ENCODE results near the gene TARDBP.
A peak's percentile ranks its signal among the peaks of the same experiment; 100 is the strongest.
"Not testable (repeated sequence)": the region's sequence is repeated elsewhere in the genome, so short reads cannot be mapped to it uniquely, and the experiment has no call there.

The TARDBP gene

DNA sequence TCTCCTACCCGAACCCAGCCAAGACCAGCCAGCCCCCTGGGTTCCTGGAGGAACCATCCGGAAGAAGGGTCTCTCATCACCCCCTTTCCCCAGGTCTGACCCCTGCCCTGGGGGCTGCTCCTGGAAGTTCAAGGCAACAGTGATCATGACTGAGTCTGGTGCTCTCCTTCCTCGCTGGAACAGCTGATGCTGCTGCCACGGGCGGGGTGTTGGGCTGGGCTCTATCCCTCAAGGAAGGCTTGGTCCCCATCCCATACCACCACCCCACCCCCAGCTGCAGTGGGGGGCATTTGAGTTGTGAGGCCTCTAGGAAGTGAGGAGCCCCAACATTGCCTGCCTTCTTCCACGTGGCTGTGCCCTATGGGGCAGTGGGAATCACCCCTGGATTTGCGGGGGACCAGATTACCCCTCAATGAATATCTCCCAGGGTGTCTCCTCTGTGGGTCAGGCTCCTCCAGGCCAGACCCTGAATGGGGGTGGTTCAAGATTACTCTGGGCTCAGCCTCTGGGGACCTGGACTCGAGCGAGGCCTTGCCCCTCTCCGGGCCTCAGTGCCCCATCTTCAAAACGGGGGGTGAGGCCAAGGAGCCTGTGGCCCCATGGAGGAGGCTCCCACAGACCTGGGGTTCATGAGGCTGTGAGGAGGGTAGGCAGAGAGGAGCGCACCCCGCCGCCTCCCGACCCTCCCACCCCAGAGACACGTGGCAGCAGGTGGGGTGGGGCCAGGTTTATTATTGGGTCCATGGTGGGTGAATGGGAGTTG, 31.8 kb downstream of the TARDBP start:
- DNase-seq: no peak

DNA sequence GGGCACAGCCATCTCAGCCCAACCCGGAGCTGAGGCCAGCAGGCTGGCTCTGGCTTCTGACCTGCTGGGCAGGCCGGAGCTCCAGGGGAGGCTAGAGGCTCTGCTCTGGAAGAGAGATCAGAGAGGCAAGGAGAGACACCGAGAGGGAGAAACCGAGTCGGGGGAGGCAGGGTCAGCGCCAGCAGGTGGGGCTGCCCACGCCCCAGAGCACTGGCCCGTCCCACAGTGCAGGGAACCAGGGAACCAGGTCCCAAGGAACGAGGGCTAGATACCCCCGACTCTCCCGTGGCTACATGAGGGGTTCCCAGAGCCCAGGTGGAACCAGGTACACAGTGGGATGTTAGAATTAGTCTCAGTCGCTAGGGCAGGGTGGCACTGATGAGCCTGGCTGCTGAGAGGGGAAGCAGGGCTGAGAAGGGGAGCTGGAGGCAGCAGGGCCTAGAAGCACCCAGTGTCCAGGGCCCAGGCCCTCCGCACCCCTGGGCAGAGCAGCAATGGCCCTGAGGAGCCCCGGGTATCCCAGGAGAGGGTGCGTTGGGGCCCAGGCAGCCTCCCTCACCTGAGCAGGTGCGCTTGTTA, 32.5 kb downstream of the TARDBP start:
- no peak for DNase-seq

DNA sequence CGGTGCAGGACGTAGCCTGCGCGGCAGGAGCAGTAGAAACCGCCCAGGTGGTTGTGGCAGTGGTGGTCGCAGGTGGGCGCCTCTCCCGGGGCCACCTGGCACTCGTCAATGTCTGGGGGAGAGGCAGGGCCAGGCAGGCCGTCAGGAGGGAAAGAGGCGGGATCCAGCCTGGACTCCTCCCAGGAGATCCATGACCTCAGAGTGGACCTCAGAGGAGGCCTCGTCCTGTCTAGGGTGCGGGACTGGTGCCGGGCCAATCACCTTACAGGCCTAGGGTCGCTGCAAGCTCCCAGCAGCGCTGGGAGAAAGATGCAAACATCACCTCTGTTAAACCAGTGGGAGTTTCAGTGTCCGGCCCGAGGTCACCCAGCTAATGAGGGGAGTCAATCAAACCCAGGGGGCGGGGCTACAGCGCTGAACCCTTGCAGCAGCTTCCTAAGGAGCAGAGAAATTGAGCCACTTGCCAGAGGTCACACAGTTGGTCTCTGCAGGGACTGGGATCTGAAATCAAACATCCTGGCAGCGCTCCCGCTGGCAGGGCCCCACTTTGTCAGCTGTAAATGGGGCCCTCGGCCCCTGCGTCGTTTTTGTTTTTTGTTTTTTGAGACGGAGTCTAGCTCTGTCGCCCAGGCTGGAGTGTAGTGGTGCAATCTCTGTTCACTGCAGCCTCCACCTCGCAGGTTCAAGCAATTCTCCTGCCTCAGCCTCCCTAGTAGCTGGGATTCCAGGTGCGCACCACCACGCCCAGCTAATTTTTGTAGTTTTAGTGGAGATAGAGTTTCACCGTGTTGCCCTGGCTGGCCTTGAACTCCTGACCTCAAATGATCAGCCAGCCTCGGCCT, 33.2 kb downstream of the TARDBP start:
- no peak for DNase-seq

DNA sequence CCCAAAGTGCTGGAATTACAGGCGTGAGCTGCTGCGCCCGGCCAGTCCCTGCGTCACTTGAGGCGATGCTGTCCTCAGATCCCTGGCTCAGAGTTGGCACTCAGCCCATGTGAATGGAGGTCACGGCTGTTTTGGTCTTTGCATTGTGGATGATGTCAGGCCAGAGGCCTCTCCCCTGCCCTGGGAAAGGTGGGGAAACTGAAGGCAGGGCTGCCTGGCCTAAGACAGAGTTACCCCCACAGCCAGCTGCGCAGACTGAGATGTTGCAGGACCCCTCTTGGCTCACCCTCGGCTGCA, 33.8 kb downstream of the TARDBP start:
- no peak for DNase-seq

DNA sequence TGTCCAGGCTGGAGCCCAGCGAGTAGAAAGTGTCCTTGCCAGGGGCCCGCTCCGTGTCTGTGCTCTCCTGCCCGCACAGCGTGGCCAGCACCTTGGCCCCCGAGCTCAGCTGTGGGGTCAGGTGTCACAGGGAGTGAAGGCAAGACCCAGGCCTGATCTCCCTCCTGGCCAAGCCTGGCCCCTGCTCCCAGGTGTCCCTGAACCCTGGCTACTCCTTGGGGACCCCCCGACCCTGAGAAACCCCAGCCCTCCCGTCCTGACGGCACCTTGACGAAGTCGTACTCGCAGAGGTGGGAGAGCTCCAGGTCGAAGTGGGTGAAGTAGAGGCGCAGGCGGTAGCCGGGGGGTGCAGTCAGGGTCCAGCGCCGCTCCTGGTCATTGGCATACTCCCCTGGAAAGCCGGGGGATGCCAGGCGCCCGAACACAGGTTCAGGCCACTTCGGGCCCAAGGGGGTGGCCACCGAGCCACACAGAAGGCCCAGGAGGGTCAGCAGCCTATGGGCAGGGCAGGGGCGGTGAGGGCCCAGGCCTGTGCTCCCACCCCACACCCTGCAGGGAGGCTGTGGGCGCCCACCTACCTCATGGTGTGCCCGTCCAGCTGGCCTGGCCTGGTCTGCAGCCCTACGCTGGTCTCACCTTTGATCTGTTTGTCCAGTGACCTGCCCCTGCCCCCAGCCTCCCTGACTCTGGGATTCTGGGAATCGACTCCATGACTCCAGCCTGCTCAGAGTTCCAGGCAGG, 34.3 kb downstream of the TARDBP start, which contains the start of gene MASP2:
Gene MASP2, minus strand, starts transcription at position 615 of the 741 bp plus-strand sequence. Its CDS starts 32 bp downstream, at position 583.
- DNase-seq: no peak

DNA sequence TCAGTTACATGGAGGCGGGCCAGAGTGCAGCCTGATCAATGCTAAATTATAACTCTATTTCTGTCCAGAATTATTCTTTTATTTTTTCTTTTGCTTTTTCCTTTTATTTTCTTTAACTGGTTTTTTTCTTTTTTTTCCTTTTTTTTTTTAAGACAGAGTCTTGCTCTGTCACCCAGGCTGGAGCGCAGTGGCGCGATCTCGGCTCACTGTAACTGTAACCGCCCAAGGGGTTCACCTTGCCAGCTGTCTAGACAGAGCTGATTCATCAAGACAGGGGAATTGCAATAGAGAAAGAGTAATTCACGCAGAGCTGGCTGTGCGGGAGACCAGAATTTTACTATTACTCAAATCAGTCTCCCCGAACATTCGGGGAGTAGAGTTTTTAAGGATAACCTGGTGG, 38.7 kb downstream of the TARDBP start:
- not testable (repeated sequence) for DNase-seq

DNA sequence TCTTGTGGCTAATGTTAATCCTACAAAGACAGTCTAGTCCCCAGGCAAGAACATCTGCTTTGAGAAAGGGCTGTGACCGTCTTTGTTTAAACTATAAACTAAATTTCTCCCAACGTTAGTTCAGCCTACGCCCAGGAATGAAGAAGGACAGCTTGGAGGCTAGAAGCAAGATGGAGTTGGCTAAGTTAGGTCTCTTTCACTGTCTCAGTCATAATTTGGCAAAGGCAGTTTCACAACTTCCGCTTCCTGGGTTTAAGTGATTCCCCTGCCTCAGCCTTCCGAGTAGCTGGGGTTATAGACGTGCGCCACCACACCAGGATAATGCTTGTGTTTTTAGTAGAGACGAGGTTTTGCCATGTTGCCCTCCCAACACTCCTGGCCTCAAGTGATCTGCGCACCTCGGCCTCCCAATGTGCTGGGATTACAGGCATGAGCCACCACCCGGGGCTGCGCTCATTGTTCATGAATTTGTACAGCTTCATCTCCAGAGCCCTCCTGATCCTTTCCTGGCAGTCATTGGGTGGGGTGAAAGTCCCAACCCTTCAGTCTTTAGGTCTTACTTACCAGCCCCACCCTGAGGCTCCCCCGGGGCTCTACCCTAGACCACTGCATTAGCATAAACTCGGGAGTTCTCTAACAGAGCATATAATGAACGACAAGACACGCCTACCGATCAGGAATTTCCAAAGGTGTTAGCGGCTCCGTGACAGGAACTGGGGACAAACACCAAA, 39.5 kb downstream of the TARDBP start:
- DNase-seq: no peak

DNA sequence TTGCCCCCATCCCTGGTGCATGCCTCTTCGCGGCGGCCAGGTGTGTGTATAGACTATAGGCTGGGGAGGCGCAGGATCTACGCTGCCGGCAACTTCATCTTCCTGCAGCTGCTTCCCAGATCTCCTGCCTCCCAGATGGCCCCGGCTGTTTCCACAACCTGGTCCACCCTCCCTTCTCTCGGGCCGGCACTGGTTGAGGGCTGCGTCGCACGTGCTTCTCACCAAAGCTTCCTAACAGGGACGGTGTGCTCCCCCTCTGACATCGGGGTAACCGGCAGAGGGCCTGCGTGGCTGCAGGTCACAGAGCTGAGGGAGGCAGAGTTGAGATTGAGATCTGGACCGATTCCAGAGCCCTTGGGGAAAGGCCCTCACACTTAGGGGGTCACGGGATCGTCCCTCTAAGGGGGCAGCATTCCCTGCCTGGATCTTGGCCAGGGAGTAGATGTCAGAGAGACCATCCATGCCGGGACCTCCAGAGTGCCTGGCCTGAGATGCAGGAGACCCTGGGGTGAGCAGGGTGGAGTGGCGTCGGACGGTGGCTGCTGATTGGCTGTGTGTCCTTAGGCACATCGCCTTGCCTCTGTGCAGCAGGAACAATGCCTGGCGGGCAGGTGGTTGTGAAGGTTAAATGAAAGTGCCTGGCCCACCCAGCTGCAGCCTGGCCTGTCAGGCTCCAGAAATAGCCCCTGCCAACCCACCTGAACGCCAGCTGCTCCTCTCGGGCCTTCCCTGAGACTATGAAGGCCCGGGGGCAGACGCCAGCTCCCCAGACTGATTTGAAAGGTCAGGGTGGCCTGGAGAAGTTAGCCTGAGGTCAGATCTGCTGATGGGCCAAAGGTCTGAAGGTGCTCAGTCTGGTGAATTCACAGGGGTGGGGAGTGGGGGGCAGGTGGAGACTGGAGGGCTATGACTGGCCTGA, 40.6 kb downstream of the TARDBP start:
- no peak for DNase-seq

DNA sequence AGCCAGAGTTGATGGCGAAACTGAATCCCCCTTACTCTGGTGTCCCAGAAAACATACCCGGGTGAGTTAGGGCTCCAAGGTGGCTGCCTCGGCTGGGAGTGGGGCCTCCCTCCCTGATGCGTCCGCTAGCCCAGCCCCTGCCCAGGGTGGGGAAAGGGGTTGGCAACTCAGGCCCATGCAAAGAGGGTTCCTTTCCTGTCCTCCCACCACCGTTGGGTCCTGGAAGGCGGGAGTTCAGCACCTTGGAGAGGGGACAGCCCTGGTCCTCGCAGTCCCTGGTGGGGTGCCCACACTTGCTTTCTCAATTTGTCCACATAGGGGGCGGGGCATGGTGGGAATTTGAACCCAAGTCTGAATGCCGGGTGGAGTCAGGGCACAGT, 41.3 kb downstream of the TARDBP start:
- no peak for DNase-seq

DNA sequence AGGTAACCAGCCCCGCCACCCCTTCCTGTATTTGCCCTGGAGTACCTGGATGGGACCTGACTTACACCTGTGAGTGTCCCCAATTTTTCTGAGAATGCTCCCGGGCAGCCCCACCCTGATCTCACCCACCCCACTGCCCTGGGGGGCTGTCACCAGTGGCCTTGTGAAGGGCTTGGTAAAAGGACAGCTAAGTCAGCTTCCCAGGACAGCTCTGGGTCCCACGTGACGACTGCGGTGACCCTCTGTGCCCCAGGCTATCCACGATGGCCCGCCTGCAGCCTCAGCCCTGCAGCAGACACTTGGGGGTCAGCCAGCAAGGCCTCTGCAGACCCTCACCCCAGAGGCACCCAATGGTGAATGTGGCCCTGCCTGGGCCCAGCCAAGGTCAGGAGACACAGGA, 41.7 kb downstream of the TARDBP start:
- no peak for DNase-seq

DNA sequence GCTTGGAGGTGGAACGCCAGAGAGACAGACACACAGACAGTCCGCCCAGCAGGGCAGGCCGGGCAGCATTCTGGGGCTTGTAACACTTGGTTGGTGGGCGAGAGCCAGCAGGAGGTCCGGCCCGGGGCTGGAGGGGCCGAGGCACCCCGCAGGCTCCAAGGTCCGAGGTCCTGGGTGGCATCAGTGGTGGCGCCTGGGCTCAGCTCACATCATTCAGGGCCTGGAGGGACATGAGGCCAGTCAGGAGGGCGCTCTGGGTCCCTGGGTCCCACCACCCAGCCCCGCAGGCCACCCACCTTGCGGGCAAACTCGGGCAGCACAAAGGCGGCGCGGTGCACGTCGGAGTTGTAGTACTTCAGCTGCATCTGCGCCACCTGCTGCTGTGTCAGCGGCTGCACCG, 42.2 kb downstream of the TARDBP start:
- no peak for DNase-seq

DNA sequence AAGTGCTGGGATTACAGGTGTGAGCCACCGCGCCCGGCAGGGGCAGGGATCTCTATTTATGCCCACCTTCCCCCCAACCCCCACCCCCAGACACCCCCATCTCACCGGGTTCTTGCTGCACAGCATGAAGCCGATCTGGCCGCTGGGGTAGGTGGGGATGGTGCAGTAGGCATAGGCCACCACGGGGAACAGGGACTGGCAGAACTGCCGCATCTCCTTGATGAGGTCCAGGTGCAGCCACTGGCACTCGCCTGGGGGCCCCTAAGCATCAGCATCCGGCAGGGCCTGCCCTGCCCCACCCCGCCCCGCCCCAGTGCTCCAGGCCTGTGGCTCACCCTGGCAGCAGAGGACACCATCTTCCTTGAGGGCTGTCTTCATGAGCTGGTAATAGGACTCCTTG, 43.2 kb downstream of the TARDBP start:
- no peak for DNase-seq

DNA sequence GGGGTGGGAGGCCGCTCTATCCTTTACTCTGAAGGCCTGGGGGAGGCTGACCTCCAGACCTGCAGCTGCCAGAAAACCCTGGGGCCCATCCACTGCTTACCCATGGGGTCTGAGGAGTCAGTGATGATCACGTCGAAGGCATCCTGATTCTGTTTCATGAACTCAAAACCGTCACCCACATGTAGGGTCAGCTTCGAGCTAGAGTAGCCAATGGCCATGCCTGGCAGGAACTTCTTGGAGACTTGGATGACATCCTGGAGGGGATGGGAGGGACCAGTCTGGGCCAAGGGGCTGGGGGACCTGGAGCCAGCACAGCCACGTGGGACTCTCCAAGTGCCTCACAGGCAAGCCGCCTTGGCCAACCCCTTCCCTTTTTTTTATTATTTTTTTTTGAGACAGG, 44.0 kb downstream of the TARDBP start:
- no peak for DNase-seq

DNA sequence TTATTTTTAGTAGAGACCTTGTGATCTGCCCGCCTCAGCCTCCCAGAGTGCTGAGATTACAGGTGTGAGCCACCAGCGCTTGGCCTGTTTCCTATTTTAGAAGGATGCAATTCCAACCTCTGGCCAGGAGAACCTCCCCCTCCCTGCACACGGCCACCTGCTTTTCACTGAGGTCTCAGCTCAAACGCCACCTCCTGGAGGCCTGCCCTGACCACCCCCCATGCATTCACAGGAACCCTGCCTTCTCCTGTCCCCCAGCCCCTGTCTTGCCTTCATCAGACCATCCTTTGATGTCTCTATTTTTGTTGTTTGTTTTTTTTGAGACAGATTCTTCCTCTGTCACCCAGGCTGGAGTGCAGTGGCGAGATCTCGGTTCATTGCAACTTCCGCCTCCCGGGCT, 45.0 kb downstream of the TARDBP start:
- no peak for DNase-seq

DNA sequence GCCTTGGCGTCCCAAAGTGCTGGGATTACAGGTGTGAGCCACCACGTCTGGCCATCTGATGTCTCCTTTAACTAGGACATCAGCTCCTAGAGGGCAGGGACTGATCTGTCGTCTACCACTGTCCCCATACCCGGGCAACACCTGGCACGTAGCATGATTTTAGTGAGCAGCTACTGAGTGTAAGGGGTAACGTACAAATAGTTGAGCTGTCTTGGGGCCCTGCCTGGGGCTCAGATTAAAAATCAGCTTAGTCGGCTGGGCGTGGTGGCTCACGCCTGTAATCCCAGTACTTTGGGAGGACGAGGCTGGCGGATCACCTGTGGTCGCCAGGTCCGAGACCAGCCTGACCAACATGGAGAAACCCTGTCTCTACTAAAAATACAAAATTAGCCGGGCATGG, 45.6 kb downstream of the TARDBP start:
- DNase-seq: no peak

DNA sequence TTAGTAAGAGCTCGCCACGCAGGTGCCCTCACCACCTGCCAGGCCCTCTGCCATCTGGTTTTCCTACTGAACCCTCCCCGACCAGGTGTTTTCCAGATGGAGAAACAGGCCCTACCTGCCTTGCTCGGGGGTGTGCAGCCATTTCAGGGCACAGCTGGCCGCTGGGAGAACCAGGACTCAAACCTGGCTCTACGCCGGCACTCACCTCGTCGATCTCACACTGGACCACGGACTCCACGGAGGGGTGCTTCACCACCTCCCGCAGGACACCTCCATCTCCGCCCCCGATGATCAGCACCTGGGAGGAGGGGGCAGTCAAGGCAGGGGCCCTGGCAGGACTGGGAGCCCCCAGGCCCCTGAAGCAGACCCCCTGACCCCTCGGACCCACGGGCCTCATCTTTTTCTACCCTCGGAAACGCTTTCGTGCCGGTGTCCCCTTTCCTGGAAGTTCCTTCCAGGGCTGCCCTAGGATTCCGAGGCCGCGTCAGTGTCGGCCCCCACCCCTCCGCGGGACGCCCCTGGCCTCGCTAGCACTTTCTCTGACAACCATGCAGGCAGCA, 46.2 kb downstream of the TARDBP start:
- DNase-seq: no peak

DNA sequence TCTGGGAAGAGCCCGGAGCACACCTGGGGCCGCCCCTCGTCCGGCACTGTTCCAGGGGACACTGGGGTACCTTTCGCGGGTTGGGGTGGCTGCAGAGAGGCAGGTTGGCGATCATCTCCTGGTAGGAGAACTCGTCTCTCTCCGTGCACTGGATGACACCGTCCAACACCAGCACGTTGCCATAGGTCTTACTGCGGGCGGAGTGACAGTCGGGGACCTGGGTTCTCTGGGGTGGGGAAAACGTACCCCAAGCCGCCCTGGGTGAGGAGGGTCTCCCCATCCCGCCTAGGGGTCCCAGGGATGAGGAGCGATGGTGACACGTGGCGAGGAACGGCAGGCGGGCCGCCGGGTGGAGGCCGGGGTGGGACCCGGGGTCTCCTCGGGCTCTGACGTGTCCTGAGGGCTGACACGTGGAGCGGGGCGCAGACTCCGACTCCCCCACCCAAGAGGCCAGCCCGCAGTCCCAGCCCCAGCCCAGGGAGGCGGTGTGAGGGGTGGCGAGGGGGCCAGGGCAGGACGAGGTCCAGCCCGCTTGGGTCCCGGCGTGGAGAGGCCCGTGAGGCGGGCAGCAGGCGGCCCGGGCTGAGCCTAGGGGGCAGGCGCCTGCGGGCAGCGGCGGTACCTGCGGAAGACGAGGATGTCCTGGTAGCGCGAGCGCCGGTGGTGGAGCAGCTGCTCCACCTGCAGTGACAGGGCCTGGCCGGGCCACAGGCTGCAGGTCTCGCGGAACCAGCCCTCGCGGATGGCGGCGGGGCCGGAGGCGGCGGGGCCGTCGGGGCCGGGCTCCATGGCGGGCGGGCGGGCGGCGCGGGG, 46.9 kb downstream of the TARDBP start:
- DNase-seq: no peak

DNA sequence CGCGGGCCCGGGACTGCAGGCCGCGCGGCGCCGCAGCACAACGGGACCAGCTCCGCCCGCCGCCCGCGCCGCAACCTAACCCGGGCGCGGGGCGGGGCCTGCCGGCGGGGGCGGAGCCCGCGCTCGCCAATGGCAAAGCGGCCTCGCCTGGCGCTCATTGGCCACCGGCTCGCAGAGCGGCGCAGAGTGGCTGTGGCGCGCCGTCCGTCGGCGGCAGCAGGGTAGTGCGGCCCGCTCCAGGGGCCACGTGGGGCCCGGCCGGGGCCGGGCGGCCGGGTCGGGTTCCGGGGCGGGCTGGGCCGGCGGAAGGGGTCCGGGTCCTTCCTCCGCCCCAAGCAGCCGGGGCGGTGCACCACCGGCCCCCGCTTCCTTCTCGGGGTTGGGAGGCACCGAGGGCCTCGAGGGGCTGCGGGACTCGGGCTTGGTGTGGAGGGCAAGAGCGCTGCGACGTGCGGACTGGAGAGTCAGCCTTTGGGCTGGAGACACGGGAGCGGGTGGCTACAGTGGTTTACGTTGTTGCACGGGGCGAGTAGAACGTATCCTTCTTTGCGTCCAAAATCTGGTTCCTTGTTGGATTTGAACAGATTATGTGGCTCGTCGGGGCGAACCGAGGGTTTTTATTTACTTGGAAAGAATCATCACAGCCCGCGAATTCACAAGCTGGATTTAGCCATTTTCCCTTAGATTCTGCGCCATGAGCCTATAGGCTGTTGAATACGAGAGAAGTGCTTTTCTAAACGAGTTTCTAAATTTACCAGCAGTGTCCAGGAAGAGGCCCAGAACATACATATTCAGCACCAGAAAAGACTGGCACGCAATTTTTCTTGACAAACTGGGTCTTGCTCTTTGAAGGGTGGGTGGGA, 47.7 kb downstream of the TARDBP start, which contains the start of gene SRM:
Gene SRM, minus strand, starts transcription at position 51 of the 863 bp plus-strand sequence. CDS start 75 bp downstream, outside the sequence.
- DNase-seq: peak; percentile 85
